ENCODE results near the gene TTC7B.

TTC7B gene

DNA sequence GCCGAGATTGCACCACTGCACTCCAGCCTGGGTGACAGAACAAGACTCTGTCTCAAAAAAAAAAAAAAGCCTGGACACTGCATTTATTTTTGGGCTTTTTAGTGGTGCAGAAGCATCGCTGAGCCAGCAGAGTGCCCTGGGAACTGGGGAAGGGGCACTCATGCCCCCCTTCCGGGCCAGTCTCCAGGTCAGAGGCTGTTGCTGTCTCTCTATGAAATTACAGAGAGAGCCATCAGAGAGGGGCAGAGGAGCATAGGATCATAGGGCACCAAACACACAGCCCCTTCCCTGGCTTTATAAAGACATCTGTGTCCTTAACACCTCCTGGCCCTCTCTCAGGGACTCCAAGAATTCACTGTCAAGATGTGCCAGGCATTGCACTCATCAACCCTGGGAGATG, 223.6 kb downstream of the TTC7B start:
- no peaks in the 10 kb centered on the region for H4K20me1 ChIP-seq (ENCODE audit: low read depth, low read length)
- TF ChIP-seq EZH2phosphoT487 (conservative IDR thresholded peaks at IDR 0.05; ENCODE audit: low read length) (no peak), CTCF (IDR thresholded peaks at IDR 0.05; ENCODE audit: insufficient read depth, low read length, poor library complexity, severe bottlenecking) (no peak)
- no peaks in the 10 kb centered on the region for H3K36me3 ChIP-seq (ENCODE audit: low read length)

GRCh38 chr14:90587918-90588317, 228.3 kb downstream of the TTC7B start:
- H4K20me1 ChIP-seq (ENCODE audit: low read depth, low read length): no peaks in the 10 kb centered on the region
- H3K9me3 ChIP-seq (ENCODE audit: insufficient read depth, low read length): no peaks in the 10 kb centered on the region
- H3F3A ChIP-seq (ENCODE audit: insufficient read depth): no peaks in the 10 kb centered on the region
- no peaks in the 10 kb centered on the region for H3K9me2 ChIP-seq (replicated peaks; ENCODE audit: insufficient read depth, low read length)
- H3K27me3 ChIP-seq (ENCODE audit: low read length): no peaks in the 10 kb centered on the region
- H3K4me2 ChIP-seq (ENCODE audit: low read depth, low read length, poor library complexity, severe bottlenecking): no peak overlapping the region
- H3K9ac ChIP-seq (ENCODE audit: low read length): no peak overlapping the region
- H3K4me3 ChIP-seq (ENCODE audit: insufficient read depth, low read length, poor library complexity, severe bottlenecking): no peak overlapping the region
- H3K79me2 ChIP-seq (ENCODE audit: insufficient read depth, low read length): no peaks in the 10 kb centered on the region
- no peak overlapping the region for H2AFZ ChIP-seq (ENCODE audit: low read depth, low read length, severe bottlenecking)
- no peak overlapping the region for H3K27ac ChIP-seq (ENCODE audit: low read depth, low read length)
- TF ChIP-seq EZH2phosphoT487 (conservative IDR thresholded peaks at IDR 0.05; ENCODE audit: low read length) (no peak), CTCF (IDR thresholded peaks at IDR 0.05; ENCODE audit: insufficient read depth, low read length, poor library complexity, severe bottlenecking) (no peak)
- no peaks in the 10 kb centered on the region for H3K36me3 ChIP-seq (ENCODE audit: low read length)

More for the DNA sequence above, 223.6 kb downstream of the TTC7B start:
- Histone ChIP-seq H3K79me2 (ENCODE audit: insufficient read depth, low read length) (no peaks in the 10 kb centered on the region), H3K27me3 (ENCODE audit: low read length) (no peaks in the 10 kb centered on the region), H3K9me2 (replicated peaks; ENCODE audit: insufficient read depth, low read length) (no peaks in the 10 kb centered on the region), H3K27ac (ENCODE audit: low read depth, low read length) (no peak overlapping the region), H3K4me3 (ENCODE audit: insufficient read depth, low read length, poor library complexity, severe bottlenecking) (no peak overlapping the region), H3K9me3 (ENCODE audit: insufficient read depth, low read length) (no peaks in the 10 kb centered on the region), H3F3A (ENCODE audit: insufficient read depth) (no peaks in the 10 kb centered on the region), H3K4me2 (ENCODE audit: low read depth, low read length, poor library complexity, severe bottlenecking) (no peak overlapping the region), H3K9ac (ENCODE audit: low read length) (no peak overlapping the region), H2AFZ (ENCODE audit: low read depth, low read length, severe bottlenecking) (no peak overlapping the region)

DNA sequence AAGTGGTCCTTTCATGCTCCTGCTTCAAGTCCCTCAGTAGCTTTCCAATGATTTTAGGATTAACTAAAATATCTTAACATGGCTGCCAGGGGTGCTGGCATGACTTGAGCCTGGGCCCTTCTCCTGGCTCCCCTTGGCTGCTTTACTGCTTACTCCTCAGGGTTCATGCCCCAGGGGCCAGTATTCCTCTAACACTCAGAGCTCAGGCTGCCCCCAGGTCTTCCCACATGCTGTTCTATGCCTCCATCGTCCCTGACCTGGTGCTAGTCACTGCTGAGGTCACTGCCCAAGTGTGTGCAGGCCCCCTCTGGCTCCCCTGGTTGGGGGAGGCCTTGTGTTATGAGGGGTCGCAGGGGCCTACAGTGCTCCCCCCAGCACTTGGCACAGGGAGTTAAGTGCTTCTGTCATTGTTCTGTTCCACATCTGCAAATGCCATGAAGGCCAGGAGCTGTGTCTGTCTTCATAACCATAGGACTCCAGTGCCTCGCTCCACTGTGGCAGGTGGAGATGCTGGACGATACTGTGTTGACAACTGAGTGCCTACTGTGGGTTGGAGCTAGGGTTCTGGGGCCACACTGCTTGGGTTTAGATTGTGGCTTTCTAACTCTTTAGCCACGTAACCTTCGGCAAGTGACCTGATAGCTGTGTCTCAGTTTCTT, 228.8 kb downstream of the TTC7B start:
- Histone ChIP-seq H3K27me3 (ENCODE audit: low read length) (no peaks in the 10 kb centered on the region), H3K36me3 (ENCODE audit: low read length) (no peaks in the 10 kb centered on the region), H2AFZ (ENCODE audit: low read depth, low read length, severe bottlenecking) (no peak overlapping the region), H3K9me2 (replicated peaks; ENCODE audit: insufficient read depth, low read length) (no peaks in the 10 kb centered on the region), H3K9me3 (ENCODE audit: insufficient read depth, low read length) (no peaks in the 10 kb centered on the region), H3F3A (ENCODE audit: insufficient read depth) (no peaks in the 10 kb centered on the region), H3K79me2 (ENCODE audit: insufficient read depth, low read length) (no peaks in the 10 kb centered on the region), H3K9ac (ENCODE audit: low read length) (no peak overlapping the region), H3K4me2 (ENCODE audit: low read depth, low read length, poor library complexity, severe bottlenecking) (no peak overlapping the region), H3K27ac (ENCODE audit: low read depth, low read length) (no peak overlapping the region), H3K4me3 (ENCODE audit: insufficient read depth, low read length, poor library complexity, severe bottlenecking) (no peak overlapping the region), H4K20me1 (ENCODE audit: low read depth, low read length) (no peaks in the 10 kb centered on the region)
- no peak for TF ChIP-seq EZH2phosphoT487 (conservative IDR thresholded peaks at IDR 0.05; ENCODE audit: low read length)
- no peak for TF ChIP-seq CTCF (IDR thresholded peaks at IDR 0.05; ENCODE audit: insufficient read depth, low read length, poor library complexity, severe bottlenecking)

Data from SU-DHL-6 (cell line).